Endodermal cell (in vitro differentiated cells): ENCODE data around the gene PRB4. TPM values are rescaled to one million over a fixed set of nuclear protein-coding genes. Genes with fewer than 3 reads are reported as not detected.

Source experiments
- DNase-seq: peaks from one replicate; pipeline ENCODE4 v3.0.0-alpha.2; 2017
- H3K27ac ChIP-seq: 2 replicates; pipeline ENCODE4 v1.5.1; 2013; ENCODE audit warnings: mild to moderate bottlenecking, low read depth, low read length, moderate library complexity
- H3K27me3 ChIP-seq: 2 replicates; pipeline ENCODE4 v1.6.1; 2013; ENCODE audit warnings: mild to moderate bottlenecking, low read length, moderate library complexity; ENCODE audit not compliant: insufficient read depth, control insufficient read depth, poor library complexity, severe bottlenecking
- H3K36me3 ChIP-seq: 2 replicates; pipeline ENCODE4 v1.7.0; 2013; ENCODE audit warnings: mild to moderate bottlenecking, low read length, moderate library complexity; ENCODE audit not compliant: control insufficient read depth, insufficient read depth
- H3K4me1 ChIP-seq: one replicate; pipeline ENCODE4 v1.7.0; 2013; ENCODE audit warnings: low read length; ENCODE audit not compliant: control insufficient read depth, insufficient read depth
- H3K4me3 ChIP-seq: 2 replicates; pipeline ENCODE4 v1.5.1; 2013; ENCODE audit warnings: mild to moderate bottlenecking, low read length, moderate library complexity
- H3K9ac ChIP-seq: 2 replicates; pipeline ENCODE4 v1.6.1; 2013; ENCODE audit warnings: mild to moderate bottlenecking, low read length, moderate library complexity; ENCODE audit not compliant: poor library complexity, severe bottlenecking; ENCODE audit errors: extremely low read depth
- H3K9me3 ChIP-seq: 2 replicates; pipeline ENCODE4 v1.6.1; 2013; ENCODE audit warnings: mild to moderate bottlenecking, low read length, moderate library complexity; ENCODE audit not compliant: control insufficient read depth
- H3K27ac Mint-ChIP-seq: 2 replicates; pipeline ENCODE4 v1.8.0; 2020; ENCODE audit warnings: mixed read lengths
- H3K27me3 Mint-ChIP-seq: 2 replicates; pipeline ENCODE4 v1.8.0; 2021; ENCODE audit warnings: mild to moderate bottlenecking, mixed read lengths; ENCODE audit not compliant: insufficient read depth
- H3K36me3 Mint-ChIP-seq: 2 replicates; pipeline ENCODE4 v1.8.0; 2020; ENCODE audit warnings: low read depth, mixed read lengths
- H3K4me1 Mint-ChIP-seq: 2 replicates; pipeline ENCODE4 v1.8.0; 2020; ENCODE audit warnings: mixed read lengths
- H3K4me3 Mint-ChIP-seq: 2 replicates; pipeline ENCODE4 v1.8.0; 2020; ENCODE audit warnings: mild to moderate bottlenecking, moderate library complexity, mixed read lengths
- H3K9me3 Mint-ChIP-seq: 2 replicates; pipeline ENCODE4 v1.8.0; 2020; ENCODE audit warnings: mild to moderate bottlenecking, mixed read lengths
- CTCF ChIP-seq: fragments of 200-600 bp; sonication (generic); conservative IDR thresholded peaks from 2 replicates; pipeline ENCODE4 v1.5.0; 2021; ENCODE audit warnings: antibody characterized with exemption, mild to moderate bottlenecking
- WGBS, 2 experiments: methylation state at CpG; one replicate each; pipeline versions ENCODE4 v1.1.5 to v1.1.7; 2013; ENCODE audit warnings: missing lambda C conversion rate in 2 of 2, mixed read lengths in 1 of 2; ENCODE audit not compliant: insufficient coverage in 1 of 2, insufficient read length in 1 of 2; 5-methylcytosine and 5-hydroxymethylcytosine counted together
- total RNA-seq, 2 donors: library from RNA; stranded (reverse); fragmentation: NEBNext Ultra II Directional in 1 of 2; extraction: Animal tissue kit (Norgen Biotek cat#: 25700) in 1 of 2; gene quantifications; 2 replicates in 1 of 2; 3 replicates in 1 of 2; pipeline ENCODE4 v1.2.1, GENCODE V29; 2021

The PRB4 gene
- total RNA-seq, 2 donors from 2014 or later, result not detected

- no peaks in the 10 kb centered on the region for H3K36me3 Mint-ChIP-seq
- no peak for TF ChIP-seq CTCF
- Histone ChIP-seq H3K36me3 (no peaks in the 10 kb centered on the region), H3K9ac (no peak overlapping the region), H3K4me3 (no peak overlapping the region), H3K9me3 (no peaks in the 10 kb centered on the region), H3K27ac (no peak overlapping the region), H3K27me3 (no peaks in the 10 kb centered on the region), H3K4me1 (no peaks in the 10 kb centered on the region)
- H3K4me3 Mint-ChIP-seq, result no peak overlapping the region
- WGBS, 2 experiments, result 100% methylated on average over 1 of the region's 1 CpG
- DNase-seq, result no peak
- H3K9me3 Mint-ChIP-seq, result peaks cover 12% of the 10 kb centered on the region
- no peak overlapping the region for H3K27ac Mint-ChIP-seq
- H3K4me1 Mint-ChIP-seq, result no peaks in the 10 kb centered on the region
- no peaks in the 10 kb centered on the region for H3K27me3 Mint-ChIP-seq
Observed at GRCh38 chr12:11264501-11264900, 45.7 kb downstream of the PRB4 start.

Other genes starting within 250 kb of the PRB4 start
- 1 to 10 TPM; 1.3 to 3.9 TPM for gene TAS2R46, start 248.1 kb downstream of the PRB4 start, total RNA-seq
- 1 to 10 TPM in 1 of 2 donors, under 1 TPM in 1; 0.82 to 2.5 TPM for gene TAS2R43, start 218.1 kb downstream of the PRB4 start, total RNA-seq
- gene TAS2R30, start 175.8 kb downstream of the PRB4 start, total RNA-seq, result 1 to 10 TPM; 1.8 to 9.7 TPM
- 10 to 100 TPM; 12.9 to 31.5 TPM for gene SMIM10L1, start 139.2 kb downstream of the PRB4 start, total RNA-seq
- gene TAS2R42, start 123.5 kb downstream of the PRB4 start, total RNA-seq, result not detected
- under 1 TPM; 0.35 to 0.95 TPM for gene PRB3, start 40.7 kb downstream of the PRB4 start, total RNA-seq
- not detected for gene PRB2, start 85.1 kb upstream of the PRB4 start, total RNA-seq